ENCODE results near the gene RNF187. TPM values are rescaled to one million over a fixed set of nuclear protein-coding genes. Genes with fewer than 3 reads are reported as not detected.

RNF187 gene
- total RNA-seq, 1 experiment from 2014 or later: 137 TPM

DNA sequence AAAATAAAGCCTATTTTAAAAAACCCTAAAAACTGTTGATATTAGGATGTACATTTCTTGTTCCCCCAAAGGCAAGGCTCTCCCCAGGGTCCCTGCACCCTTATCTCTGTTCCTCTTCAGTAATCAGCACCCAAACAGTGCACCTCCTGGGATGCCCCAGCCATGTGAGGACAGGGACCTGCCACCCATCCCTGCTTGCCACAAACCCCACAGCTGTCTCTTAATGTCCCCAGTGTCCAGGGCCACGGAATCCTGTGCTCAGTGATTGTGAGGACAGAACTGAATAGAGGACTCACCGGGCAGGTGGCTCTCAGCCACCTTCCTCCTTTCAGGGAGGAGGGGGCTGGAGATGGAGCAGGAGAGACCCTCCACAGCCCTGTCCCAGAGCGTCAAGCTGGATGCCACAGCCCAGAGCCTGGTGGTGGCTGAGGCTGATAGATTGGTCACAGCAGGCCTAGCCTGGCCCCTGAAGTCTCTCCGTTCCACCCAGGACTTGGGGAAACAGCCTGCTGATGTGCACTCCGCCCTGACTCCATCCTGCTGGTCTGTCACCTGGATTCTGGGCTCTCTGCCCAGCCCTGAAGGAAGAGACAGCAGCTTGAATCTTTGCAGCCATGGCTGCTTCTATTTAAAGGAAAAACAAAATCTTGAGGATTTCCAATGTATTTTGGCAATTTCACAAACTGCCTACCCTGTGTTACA, 23.1 kb downstream of the RNF187 start (continued):
- TF ChIP-seq, protein P1, sequence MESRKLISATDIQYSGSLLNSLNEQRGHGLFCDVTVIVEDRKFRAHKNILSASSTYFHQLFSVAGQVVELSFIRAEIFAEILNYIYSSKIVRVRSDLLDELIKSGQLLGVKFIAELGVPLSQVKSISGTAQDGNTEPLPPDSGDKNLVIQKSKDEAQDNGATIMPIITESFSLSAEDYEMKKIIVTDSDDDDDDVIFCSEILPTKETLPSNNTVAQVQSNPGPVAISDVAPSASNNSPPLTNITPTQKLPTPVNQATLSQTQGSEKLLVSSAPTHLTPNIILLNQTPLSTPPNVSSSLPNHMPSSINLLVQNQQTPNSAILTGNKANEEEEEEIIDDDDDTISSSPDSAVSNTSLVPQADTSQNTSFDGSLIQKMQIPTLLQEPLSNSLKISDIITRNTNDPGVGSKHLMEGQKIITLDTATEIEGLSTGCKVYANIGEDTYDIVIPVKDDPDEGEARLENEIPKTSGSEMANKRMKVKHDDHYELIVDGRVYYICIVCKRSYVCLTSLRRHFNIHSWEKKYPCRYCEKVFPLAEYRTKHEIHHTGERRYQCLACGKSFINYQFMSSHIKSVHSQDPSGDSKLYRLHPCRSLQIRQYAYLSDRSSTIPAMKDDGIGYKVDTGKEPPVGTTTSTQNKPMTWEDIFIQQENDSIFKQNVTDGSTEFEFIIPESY (IDR thresholded peaks at IDR 0.05; ENCODE audit: extremely low read depth, insufficient replicate concordance, low read length): no peak
- TF ChIP-seq FOSL1 (IDR thresholded peaks at IDR 0.05; ENCODE audit: low read depth) (no peak), POLR2AphosphoS5 (IDR thresholded peaks at IDR 0.05; ENCODE audit: low read depth, low read length) (no peak), ELF1 (IDR thresholded peaks at IDR 0.05; ENCODE audit: borderline replicate concordance, low read depth) (no peak)

DNA sequence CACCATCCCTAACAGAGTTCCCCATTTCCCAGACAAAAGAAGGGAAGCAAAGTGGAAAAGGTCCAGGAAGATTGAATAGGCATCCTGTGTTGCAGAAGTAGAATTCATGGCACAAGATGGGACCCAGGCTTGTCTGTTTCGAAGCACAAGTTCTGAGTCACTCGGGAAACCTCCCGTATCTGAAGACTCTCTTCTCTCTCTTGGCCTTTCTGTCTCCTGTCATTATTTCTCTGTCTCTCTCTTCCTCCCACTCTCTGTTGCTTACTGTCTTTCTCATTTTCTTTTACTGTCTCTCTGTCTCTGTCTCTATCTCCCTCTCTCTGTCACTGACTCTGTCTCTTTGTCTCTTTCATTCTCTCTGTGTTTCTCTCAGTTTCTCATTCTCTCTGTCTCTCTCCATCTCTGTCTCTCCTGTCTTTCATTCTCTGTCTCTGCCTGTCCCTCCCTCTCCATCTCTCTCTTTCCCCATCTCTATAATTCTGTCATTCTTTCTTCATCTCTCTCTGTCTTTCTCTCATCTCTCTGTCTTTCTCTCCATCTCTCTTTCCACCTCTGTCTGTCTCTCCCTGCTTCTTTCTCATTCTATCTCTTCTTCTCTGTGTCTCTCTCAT, 23.7 kb downstream of the RNF187 start:
- intact Hi-C loops (cut with micrococcal nuclease): no loop called here
- DNase-seq (ENCODE audit: low read depth, low spot score): no peak
- Histone ChIP-seq H3K4me1 (ENCODE audit: control insufficient read depth in 1 of 2, insufficient read depth in 2 of 2, low read length in 2 of 2) (no peaks in the 10 kb centered on the region), H3K9me2 (ENCODE audit: insufficient read depth) (no peaks in the 10 kb centered on the region), H3K36me3 (ENCODE audit: control insufficient read depth in 1 of 2, insufficient read depth in 2 of 2, low read length in 2 of 2) (no peaks in the 10 kb centered on the region), H3K9me3 (ENCODE audit: control insufficient read depth in 1 of 2, insufficient read depth in 1 of 2, low read depth in 1 of 2, low read length in 2 of 2) (no peaks in the 10 kb centered on the region), H3K27me3 (ENCODE audit: insufficient read depth, low read length) (peaks cover 5% of the 10 kb centered on the region), H2AFZ (ENCODE audit: low read depth, low read length, poor library complexity, severe bottlenecking) (no peak overlapping the region), H3K27ac (ENCODE audit: low read depth, low read length) (no peak overlapping the region), H3K4me3 (replicated peaks in 1 of 2; ENCODE audit: low read depth in 1 of 2, low read length in 2 of 2) (no peak overlapping the region), H3K9ac (ENCODE audit: low read length) (no peak overlapping the region), H4K20me1 (ENCODE audit: insufficient read depth) (no peaks in the 10 kb centered on the region), H3K79me2 (ENCODE audit: insufficient read depth, low read length) (no peaks in the 10 kb centered on the region), H3K4me2 (ENCODE audit: low read length) (no peak overlapping the region)
- TF ChIP-seq EZH2 (IDR thresholded peaks at IDR 0.05) (no peak), POLR2AphosphoS5 (IDR thresholded peaks at IDR 0.05; ENCODE audit: low read depth, low read length) (no peak), YY1 (IDR thresholded peaks at IDR 0.05; ENCODE audit: extremely low read depth, insufficient replicate concordance, low read depth, low read length) (no peak), JUND (IDR thresholded peaks at IDR 0.05) (no peak), EGR1 (IDR thresholded peaks at IDR 0.05; ENCODE audit: low read depth) (no peak), SRF (IDR thresholded peaks at IDR 0.05; ENCODE audit: low read depth) (no peak), RAD21 (IDR thresholded peaks at IDR 0.05; ENCODE audit: low read depth) (no peak), TCF7L2 (IDR thresholded peaks at IDR 0.05; ENCODE audit: borderline replicate concordance, extremely low read depth, insufficient read depth, insufficient read length) (no peak), ELF1 (IDR thresholded peaks at IDR 0.05; ENCODE audit: borderline replicate concordance, low read depth) (no peak), SIN3A (IDR thresholded peaks at IDR 0.05; ENCODE audit: low read depth) (no peak), CBX3 (IDR thresholded peaks at IDR 0.05; ENCODE audit: low read depth) (no peak), CEBPB (IDR thresholded peaks at IDR 0.05; ENCODE audit: low read depth) (no peak), SP1 (IDR thresholded peaks at IDR 0.05; ENCODE audit: low read depth) (no peak), EZH2phosphoT487 (IDR thresholded peaks at IDR 0.05; ENCODE audit: borderline replicate concordance) (no peak), ZFX (IDR thresholded peaks at IDR 0.05) (no peak), POLR2A (IDR thresholded peaks at IDR 0.05; ENCODE audit: borderline replicate concordance, extremely low read depth, insufficient read depth, insufficient read length) (no peak), FOSL1 (IDR thresholded peaks at IDR 0.05; ENCODE audit: low read depth) (no peak)
- TF ChIP-seq, protein P2, sequence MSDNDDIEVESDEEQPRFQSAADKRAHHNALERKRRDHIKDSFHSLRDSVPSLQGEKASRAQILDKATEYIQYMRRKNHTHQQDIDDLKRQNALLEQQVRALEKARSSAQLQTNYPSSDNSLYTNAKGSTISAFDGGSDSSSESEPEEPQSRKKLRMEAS (IDR thresholded peaks at IDR 0.05): no peak
- TF ChIP-seq, protein P3, sequence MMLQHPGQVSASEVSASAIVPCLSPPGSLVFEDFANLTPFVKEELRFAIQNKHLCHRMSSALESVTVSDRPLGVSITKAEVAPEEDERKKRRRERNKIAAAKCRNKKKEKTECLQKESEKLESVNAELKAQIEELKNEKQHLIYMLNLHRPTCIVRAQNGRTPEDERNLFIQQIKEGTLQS (IDR thresholded peaks at IDR 0.05): no peak
- TF ChIP-seq, protein P4, sequence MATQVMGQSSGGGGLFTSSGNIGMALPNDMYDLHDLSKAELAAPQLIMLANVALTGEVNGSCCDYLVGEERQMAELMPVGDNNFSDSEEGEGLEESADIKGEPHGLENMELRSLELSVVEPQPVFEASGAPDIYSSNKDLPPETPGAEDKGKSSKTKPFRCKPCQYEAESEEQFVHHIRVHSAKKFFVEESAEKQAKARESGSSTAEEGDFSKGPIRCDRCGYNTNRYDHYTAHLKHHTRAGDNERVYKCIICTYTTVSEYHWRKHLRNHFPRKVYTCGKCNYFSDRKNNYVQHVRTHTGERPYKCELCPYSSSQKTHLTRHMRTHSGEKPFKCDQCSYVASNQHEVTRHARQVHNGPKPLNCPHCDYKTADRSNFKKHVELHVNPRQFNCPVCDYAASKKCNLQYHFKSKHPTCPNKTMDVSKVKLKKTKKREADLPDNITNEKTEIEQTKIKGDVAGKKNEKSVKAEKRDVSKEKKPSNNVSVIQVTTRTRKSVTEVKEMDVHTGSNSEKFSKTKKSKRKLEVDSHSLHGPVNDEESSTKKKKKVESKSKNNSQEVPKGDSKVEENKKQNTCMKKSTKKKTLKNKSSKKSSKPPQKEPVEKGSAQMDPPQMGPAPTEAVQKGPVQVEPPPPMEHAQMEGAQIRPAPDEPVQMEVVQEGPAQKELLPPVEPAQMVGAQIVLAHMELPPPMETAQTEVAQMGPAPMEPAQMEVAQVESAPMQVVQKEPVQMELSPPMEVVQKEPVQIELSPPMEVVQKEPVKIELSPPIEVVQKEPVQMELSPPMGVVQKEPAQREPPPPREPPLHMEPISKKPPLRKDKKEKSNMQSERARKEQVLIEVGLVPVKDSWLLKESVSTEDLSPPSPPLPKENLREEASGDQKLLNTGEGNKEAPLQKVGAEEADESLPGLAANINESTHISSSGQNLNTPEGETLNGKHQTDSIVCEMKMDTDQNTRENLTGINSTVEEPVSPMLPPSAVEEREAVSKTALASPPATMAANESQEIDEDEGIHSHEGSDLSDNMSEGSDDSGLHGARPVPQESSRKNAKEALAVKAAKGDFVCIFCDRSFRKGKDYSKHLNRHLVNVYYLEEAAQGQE (IDR thresholded peaks at IDR 0.05; ENCODE audit: low read depth): no peak
- CTCF ChIA-PET: no interaction called here
- BruUV-seq (replicated peaks): no TSS peak
- POLR2A ChIA-PET: no interaction called here
- no peak for ATAC-seq
- RAD21 ChIA-PET (ENCODE audit: low non-redundant PET in 1 of 2, low total read pairs in 2 of 2, uncharacterized antibody in 2 of 2, unreplicated experiment in 2 of 2): no interaction called here

Measured in HCT116 (cell line).